ENCODE results near the gene BLNK. TPM values are rescaled to one million over a fixed set of nuclear protein-coding genes. Genes with fewer than 3 reads are reported as not detected.
A peak's percentile ranks its signal among the peaks of the same experiment; 100 is the strongest.

BLNK gene
- total RNA-seq, 1 donor from 2014 or later, result not detected

DNA sequence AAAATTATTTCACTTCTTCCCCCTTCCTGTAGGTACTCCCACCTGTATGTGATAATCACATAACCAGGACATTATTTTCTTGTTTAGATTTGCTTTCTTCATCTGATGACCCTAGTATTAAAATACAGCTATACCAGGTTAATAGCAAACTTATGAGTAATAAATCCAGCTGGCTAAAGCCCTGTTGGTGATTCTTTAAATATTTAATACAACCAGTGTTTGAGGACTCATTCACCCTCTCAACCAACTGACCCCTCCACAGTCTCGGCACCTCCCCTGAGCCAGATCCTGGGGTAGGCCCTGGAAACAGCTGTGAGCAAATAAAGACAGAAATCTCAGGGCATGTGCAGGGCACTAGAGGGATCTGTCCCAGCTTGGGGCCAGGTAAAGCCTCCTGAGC is 58.5 kb downstream of the BLNK start:
- peaks cover 8% of the 10 kb centered on the region for H3K9me3 Mint-ChIP-seq (ENCODE audit: unreplicated experiment)
- H3K27me3 Mint-ChIP-seq (ENCODE audit: unreplicated experiment), result peaks cover 9% of the 10 kb centered on the region
- no peaks in the 10 kb centered on the region for H3K4me1 Mint-ChIP-seq (ENCODE audit: unreplicated experiment)
- TF ChIP-seq, protein P1, sequence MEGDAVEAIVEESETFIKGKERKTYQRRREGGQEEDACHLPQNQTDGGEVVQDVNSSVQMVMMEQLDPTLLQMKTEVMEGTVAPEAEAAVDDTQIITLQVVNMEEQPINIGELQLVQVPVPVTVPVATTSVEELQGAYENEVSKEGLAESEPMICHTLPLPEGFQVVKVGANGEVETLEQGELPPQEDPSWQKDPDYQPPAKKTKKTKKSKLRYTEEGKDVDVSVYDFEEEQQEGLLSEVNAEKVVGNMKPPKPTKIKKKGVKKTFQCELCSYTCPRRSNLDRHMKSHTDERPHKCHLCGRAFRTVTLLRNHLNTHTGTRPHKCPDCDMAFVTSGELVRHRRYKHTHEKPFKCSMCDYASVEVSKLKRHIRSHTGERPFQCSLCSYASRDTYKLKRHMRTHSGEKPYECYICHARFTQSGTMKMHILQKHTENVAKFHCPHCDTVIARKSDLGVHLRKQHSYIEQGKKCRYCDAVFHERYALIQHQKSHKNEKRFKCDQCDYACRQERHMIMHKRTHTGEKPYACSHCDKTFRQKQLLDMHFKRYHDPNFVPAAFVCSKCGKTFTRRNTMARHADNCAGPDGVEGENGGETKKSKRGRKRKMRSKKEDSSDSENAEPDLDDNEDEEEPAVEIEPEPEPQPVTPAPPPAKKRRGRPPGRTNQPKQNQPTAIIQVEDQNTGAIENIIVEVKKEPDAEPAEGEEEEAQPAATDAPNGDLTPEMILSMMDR (IDR thresholded peaks at IDR 0.05), result no peak
- DNase-seq (ENCODE audit: extremely low spot score, unreplicated experiment), result peak; percentile 57
- no peaks in the 10 kb centered on the region for H3K36me3 Mint-ChIP-seq (ENCODE audit: unreplicated experiment)
- H3K27ac Mint-ChIP-seq (ENCODE audit: unreplicated experiment), result no peak overlapping the region
- H3K4me3 Mint-ChIP-seq (ENCODE audit: unreplicated experiment), result no peak overlapping the region

DNA sequence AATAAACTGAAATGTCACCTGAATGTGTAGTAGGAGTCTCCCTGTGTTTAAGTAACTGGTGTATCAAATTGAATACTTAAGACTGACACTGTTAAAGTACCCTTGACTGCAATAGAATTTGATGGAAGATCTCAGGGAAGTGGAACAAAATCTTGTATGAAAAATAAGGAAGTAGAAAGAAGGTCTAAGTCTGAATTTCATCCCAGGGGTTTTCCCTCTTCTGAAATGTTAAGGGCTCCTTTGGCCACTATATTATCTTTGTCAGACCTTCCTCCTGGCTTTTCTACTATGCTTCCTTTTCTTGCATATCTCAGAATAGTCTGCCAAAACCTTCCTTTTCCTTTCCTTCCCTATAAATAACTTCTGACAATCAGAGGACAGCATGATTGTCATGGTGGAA is 59.6 kb downstream of the BLNK start:
- Mint-ChIP-seq H3K4me1 (ENCODE audit: unreplicated experiment) (no peaks in the 10 kb centered on the region), H3K4me3 (ENCODE audit: unreplicated experiment) (no peak overlapping the region), H3K9me3 (ENCODE audit: unreplicated experiment) (peaks cover 8% of the 10 kb centered on the region), H3K27ac (ENCODE audit: unreplicated experiment) (no peak overlapping the region), H3K36me3 (ENCODE audit: unreplicated experiment) (no peaks in the 10 kb centered on the region), H3K27me3 (ENCODE audit: unreplicated experiment) (peaks cover 13% of the 10 kb centered on the region)
- TF ChIP-seq, protein P1 (IDR thresholded peaks at IDR 0.05), result no peak
- no peak for DNase-seq (ENCODE audit: extremely low spot score, unreplicated experiment)

DNA sequence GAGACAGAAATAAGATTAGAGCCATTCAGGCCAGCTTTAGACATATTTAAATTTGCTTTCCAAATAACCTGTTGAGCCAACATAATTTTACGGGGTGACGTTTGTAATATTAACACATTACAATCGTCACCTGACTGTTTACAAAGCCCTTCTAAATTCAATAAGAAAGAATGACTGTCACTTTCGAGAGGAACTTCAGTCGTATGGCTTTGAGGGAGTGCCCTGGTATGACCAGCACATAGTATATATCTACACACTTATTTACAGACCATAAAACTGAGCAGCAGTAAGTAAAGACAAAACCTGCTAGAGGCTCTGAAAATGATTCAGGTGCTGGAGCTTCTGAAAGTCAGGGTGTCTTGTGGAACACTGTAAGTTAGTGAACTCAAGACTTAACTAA is 62.4 kb downstream of the BLNK start:
- Mint-ChIP-seq H3K36me3 (ENCODE audit: unreplicated experiment) (no peaks in the 10 kb centered on the region), H3K4me3 (ENCODE audit: unreplicated experiment) (no peak overlapping the region), H3K27ac (ENCODE audit: unreplicated experiment) (no peak overlapping the region), H3K4me1 (ENCODE audit: unreplicated experiment) (no peaks in the 10 kb centered on the region), H3K9me3 (ENCODE audit: unreplicated experiment) (no peaks in the 10 kb centered on the region), H3K27me3 (ENCODE audit: unreplicated experiment) (peaks cover 7% of the 10 kb centered on the region)
- no peak for DNase-seq (ENCODE audit: extremely low spot score, unreplicated experiment)
- TF ChIP-seq, protein P1 (IDR thresholded peaks at IDR 0.05), result no peak

DNA sequence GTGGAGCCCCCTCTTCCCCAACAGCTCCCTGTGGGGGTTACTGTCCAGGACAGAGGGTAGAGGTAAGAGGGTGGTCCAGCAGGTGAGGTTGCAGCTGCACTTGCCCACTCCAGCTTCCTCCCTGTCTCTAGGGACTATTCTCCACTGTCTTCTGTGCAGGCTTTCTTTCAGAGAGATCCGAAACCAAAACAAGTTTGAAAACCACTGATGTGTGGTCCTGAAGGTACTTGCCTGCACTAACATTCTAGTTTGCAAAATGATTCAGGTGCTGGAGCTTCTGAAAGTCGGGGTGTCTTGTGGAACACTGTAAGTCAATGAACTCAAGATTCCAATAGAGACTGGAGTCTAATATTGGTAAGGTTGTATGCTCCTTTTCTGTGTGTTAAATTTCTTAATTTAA is 63.1 kb downstream of the BLNK start:
- H3K4me3 Mint-ChIP-seq (ENCODE audit: unreplicated experiment), result no peak overlapping the region
- no peaks in the 10 kb centered on the region for H3K4me1 Mint-ChIP-seq (ENCODE audit: unreplicated experiment)
- H3K9me3 Mint-ChIP-seq (ENCODE audit: unreplicated experiment), result no peaks in the 10 kb centered on the region
- H3K36me3 Mint-ChIP-seq (ENCODE audit: unreplicated experiment), result no peaks in the 10 kb centered on the region
- peaks cover 7% of the 10 kb centered on the region for H3K27me3 Mint-ChIP-seq (ENCODE audit: unreplicated experiment)
- no peak for DNase-seq (ENCODE audit: extremely low spot score, unreplicated experiment)
- TF ChIP-seq, protein P1 (IDR thresholded peaks at IDR 0.05), result no peak
- no peak overlapping the region for H3K27ac Mint-ChIP-seq (ENCODE audit: unreplicated experiment)

DNA sequence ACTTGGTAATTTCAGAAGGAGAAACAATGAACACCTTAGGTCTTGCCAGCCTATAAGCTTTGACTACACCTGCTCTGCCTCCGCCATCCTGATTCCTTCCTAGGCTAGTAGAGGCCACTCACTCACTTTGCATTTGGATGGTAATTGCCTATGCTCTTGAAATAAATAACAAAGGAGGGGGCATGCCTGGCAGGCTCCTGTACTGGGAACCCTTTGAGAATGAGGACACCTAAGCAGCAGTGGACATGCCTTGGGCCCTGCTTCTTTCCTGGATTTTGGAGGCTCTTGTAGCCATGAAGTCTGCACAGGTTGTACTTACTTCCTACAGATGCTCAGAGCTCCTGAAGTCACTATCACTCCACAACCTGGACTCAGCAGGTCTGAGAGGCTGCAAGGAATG is 65.8 kb downstream of the BLNK start:
- Mint-ChIP-seq H3K9me3 (ENCODE audit: unreplicated experiment) (no peaks in the 10 kb centered on the region), H3K4me1 (ENCODE audit: unreplicated experiment) (no peaks in the 10 kb centered on the region), H3K27ac (ENCODE audit: unreplicated experiment) (no peak overlapping the region), H3K36me3 (ENCODE audit: unreplicated experiment) (no peaks in the 10 kb centered on the region), H3K27me3 (ENCODE audit: unreplicated experiment) (peaks cover 7% of the 10 kb centered on the region), H3K4me3 (ENCODE audit: unreplicated experiment) (no peak overlapping the region)
- TF ChIP-seq, protein P1 (IDR thresholded peaks at IDR 0.05), result no peak
- DNase-seq (ENCODE audit: extremely low spot score, unreplicated experiment), result no peak

Measured in osteocyte (in vitro differentiated cells).